Body of pancreas (tissue), 4 donors: ENCODE measurements around the gene RNF212.

Experiments
- CTCF ChIP-seq, 7 experiments: fragments of 450-650 bp in 4 of 7; fragments of 200-600 bp in 3 of 7; sonication (generic) in 3 of 7; IDR thresholded peaks; one replicate each; pipeline ENCODE4 v1.5.1; 2016 to 2019; ENCODE audit warnings: antibody characterized with exemption in 7 of 7
- POLR2A ChIP-seq, 3 donors: fragments of 450-650 bp; IDR thresholded peaks; one replicate each; pipeline ENCODE4 v1.6.1; 2016; ENCODE audit warnings: antibody characterized with exemption in 3 of 3, mild to moderate bottlenecking in 2 of 3

GRCh38 chr4:1098311-1098925, 14.9 kb downstream of the RNF212 start:
- TF ChIP-seq CTCF (IDR thresholded peaks at IDR 0.05) (no peak), POLR2A (IDR thresholded peaks at IDR 0.05) (no peak)
